ENCODE results near the gene ITPR3.

GRCh38 chr6:33711140-33712129 is 90.3 kb downstream of the ITPR3 start, which contains the start of gene UQCC2:
- TF ChIP-seq CTCF (conservative IDR thresholded peaks at IDR 0.05) (peak; percentile 83), ZFX (IDR thresholded peaks at IDR 0.05) (no peak)

All from C4-2B (cell line).